Breast epithelium (tissue), 3 donors: ENCODE measurements around the gene RNF187.

Experiments
- POLR2A ChIP-seq: fragments of 450-650 bp; IDR thresholded peaks from one replicate; pipeline ENCODE4 v1.6.1; 2016; ENCODE audit warnings: antibody characterized with exemption, mild to moderate bottlenecking, moderate library complexity
- POLR2AphosphoS5 ChIP-seq, 3 donors: sonication (generic); formaldehyde crosslinking; IDR thresholded peaks; one replicate each; pipeline ENCODE4 v1.6.1; 2017; ENCODE audit warnings: antibody characterized with exemption in 3 of 3
- TF ChIP-seq, protein P1 (sequence below), 3 donors: fragments of 450-650 bp; IDR thresholded peaks; one replicate each; pipeline ENCODE4 v1.5.1; 2016 to 2017; ENCODE audit warnings: antibody characterized with exemption in 3 of 3, mild to moderate bottlenecking in 3 of 3, moderate library complexity in 3 of 3

DNA sequence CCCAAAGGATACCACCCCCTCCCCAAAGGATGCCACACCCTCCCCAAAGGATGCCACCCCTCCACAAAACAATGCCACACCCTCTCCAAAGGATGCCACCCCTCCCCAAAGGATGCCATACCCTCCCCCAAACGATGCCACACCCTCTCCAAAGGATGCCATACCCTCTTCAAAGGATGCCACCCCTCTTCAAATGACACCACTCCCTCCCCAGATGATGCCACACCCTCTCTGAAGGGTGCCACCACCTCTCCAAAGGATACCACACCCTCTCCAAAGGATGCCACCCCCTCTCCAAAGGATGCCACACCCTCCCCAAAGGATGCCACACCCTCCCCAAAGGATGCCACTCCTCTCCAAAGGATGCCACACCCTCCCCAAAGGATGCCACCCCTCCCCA is 48.9 kb upstream of the RNF187 start:
- TF ChIP-seq, protein P1, sequence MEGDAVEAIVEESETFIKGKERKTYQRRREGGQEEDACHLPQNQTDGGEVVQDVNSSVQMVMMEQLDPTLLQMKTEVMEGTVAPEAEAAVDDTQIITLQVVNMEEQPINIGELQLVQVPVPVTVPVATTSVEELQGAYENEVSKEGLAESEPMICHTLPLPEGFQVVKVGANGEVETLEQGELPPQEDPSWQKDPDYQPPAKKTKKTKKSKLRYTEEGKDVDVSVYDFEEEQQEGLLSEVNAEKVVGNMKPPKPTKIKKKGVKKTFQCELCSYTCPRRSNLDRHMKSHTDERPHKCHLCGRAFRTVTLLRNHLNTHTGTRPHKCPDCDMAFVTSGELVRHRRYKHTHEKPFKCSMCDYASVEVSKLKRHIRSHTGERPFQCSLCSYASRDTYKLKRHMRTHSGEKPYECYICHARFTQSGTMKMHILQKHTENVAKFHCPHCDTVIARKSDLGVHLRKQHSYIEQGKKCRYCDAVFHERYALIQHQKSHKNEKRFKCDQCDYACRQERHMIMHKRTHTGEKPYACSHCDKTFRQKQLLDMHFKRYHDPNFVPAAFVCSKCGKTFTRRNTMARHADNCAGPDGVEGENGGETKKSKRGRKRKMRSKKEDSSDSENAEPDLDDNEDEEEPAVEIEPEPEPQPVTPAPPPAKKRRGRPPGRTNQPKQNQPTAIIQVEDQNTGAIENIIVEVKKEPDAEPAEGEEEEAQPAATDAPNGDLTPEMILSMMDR (IDR thresholded peaks at IDR 0.05), result no peak
- TF ChIP-seq POLR2A, result no peak
- TF ChIP-seq POLR2AphosphoS5 (IDR thresholded peaks at IDR 0.05), result no peak
